ENCODE measurements around the gene SART3.
A peak's percentile ranks its signal among the peaks of the same experiment; 100 is the strongest.

The SART3 gene

GRCh38 chr12:108583991-108584390 lies 23.0 kb upstream of the SART3 start:
- DNase-seq (ENCODE audit: low read depth in 2 of 2): no peak
- no peak overlapping the region for H3K4me3 ChIP-seq (replicated peaks in 1 of 2; ENCODE audit: low read depth in 2 of 2, low read length in 2 of 2)
- no peak for TF ChIP-seq CTCF (IDR thresholded peaks at IDR 0.05; ENCODE audit: low read depth, low read length)

DNA sequence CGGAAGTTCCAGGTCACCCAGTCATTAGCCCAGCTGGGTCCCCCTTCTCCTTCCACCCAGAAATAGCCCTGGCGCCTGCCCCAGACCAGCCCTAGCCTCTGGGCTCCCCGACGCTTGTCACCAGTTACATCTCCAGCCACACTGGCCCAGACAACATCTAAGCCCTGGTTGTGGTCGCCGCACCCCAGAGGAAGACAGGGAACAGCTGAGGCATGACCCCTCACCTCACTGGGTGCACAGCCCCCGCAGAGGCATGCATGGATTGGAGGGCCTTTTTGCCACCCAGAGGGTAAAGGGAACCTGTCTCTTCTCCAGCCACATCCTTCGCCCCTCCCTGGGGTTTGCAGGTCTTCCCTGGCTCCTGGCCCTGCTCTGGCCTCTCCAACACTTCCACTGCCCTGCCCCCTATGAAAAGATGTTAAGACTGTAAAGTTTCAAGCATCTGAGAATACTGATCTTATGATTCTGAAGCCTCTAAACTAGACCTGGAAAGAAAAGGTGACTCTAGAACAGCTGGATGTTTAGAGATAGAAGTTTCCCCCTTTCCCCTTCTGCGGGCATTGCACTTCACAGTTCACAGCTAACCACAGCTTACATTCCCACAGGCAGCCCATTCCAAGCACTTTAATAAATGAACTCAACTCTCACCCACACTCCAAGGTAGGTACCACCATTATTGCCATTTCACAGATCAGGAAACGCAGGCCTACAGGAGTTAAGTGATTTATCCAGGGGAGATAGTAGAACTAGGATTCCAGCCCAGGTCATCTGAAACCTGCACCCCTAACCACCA lies 22.2 kb upstream of the SART3 start:
- DNase-seq (ENCODE audit: low read depth in 2 of 2): no peak
- TF ChIP-seq CTCF (IDR thresholded peaks at IDR 0.05; ENCODE audit: low read depth, low read length): no peak
- no peak overlapping the region for H3K4me3 ChIP-seq (replicated peaks in 1 of 2; ENCODE audit: low read depth in 2 of 2, low read length in 2 of 2)

DNA sequence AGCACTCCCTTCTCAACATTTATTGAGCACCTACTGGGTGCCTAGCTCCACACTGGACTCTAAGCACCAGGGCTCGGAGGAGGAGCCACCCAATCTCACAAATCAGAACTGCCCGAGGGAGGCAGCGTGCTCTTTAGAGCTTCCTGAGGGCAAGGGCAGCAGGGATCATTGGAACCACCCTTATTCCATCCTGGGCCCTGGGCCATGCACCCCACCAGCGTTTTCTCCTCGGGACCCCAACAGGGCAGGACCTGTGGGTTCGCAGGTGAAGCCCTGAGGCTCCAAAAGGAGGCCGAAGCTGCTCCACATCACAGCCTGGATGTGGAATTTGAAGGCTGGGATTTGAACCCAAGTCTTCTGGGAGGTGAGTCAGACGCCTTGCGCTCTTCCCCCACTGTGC lies 21.5 kb upstream of the SART3 start:
- no peak for DNase-seq (ENCODE audit: low read depth in 2 of 2)
- TF ChIP-seq CTCF (IDR thresholded peaks at IDR 0.05; ENCODE audit: low read depth, low read length): no peak
- H3K4me3 ChIP-seq (replicated peaks in 1 of 2; ENCODE audit: low read depth in 2 of 2, low read length in 2 of 2): no peak overlapping the region

DNA sequence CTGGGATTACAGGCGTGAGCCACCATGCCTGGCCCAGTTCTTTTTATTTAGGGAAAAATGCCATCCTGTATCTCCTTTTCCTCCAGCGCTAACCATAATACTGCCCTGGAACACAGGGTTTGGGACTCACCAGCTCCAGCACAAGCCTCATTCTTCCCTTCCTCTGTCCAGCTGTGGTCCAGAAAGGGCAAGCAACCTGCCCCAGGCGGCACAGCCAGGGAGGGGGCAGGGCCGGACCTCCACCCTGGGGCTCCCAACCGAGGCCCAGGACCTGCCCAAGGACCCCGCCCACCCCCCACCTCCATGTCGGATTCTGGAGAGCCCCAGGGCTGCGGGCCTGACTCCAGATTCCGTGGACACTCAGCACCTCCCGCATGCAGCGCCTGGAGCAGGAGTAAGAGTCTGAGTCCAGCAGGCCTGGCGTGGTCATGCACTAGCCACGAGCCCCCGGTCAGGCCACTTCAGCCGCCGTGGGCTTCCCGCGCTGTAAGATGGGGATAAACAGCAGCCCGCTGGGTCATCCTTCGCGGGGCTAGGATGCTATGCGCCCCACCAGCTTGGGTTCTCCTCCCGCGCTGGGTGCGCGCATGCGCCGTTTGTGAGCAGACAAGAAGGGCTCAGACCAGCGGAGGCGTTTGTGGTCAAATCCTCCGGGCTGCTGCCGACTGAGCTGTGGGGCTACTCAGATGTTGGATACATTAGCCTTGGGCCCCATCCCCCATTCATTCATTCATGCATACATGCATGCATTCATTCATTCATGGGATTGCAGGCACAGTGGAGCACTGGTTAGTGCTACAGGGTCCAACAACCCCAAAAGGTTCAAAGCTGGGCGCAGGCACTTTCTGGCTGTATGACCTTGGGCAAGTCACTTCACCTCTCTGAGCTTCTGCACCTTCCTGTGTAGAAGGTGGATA lies 20.6 kb upstream of the SART3 start:
- DNase-seq (ENCODE audit: low read depth in 2 of 2): no peak
- no peak overlapping the region for H3K4me3 ChIP-seq (replicated peaks in 1 of 2; ENCODE audit: low read depth in 2 of 2, low read length in 2 of 2)
- TF ChIP-seq CTCF (IDR thresholded peaks at IDR 0.05; ENCODE audit: low read depth, low read length): no peak

- peak in 1 of 2 donors; percentile 60 for DNase-seq (ENCODE audit: low read depth in 2 of 2)
- TF ChIP-seq CTCF (IDR thresholded peaks at IDR 0.05; ENCODE audit: low read depth, low read length): no peak
These were observed 19.6 kb upstream of the SART3 start for GRCh38 chr12:108580531-108580930.

GRCh38 chr12:108578813-108579212 lies 17.8 kb upstream of the SART3 start:
- DNase-seq (ENCODE audit: low read depth in 2 of 2): no peak
- H3K4me3 ChIP-seq (replicated peaks in 1 of 2; ENCODE audit: low read depth in 2 of 2, low read length in 2 of 2): no peak overlapping the region
- TF ChIP-seq CTCF (IDR thresholded peaks at IDR 0.05; ENCODE audit: low read depth, low read length): no peak

More at GRCh38 chr12:108580531-108580930, 19.6 kb upstream of the SART3 start:
- no peak overlapping the region for H3K4me3 ChIP-seq (replicated peaks in 1 of 2; ENCODE audit: low read depth in 2 of 2, low read length in 2 of 2)

Measured in cardiac fibroblast (primary cell).